ENCODE results near the gene POLD1.

Gene POLD1

GRCh38 chr19:50420808-50421207, 36.7 kb downstream of the POLD1 start:
- TF ChIP-seq CTCF (IDR thresholded peaks at IDR 0.05): no peak
- no peak for DNase-seq (ENCODE audit: low spot score)
- Histone ChIP-seq H3K4me3 (no peak overlapping the region), H3K27ac (no peak overlapping the region)

GRCh38 chr19:50422397-50423278, 38.5 kb downstream of the POLD1 start:
- Histone ChIP-seq H3K27ac (no peak overlapping the region), H3K4me3 (no peak overlapping the region)
- TF ChIP-seq CTCF (IDR thresholded peaks at IDR 0.05): no peak
- DNase-seq (ENCODE audit: low spot score): no peak

GRCh38 chr19:50423279-50424113, 39.3 kb downstream of the POLD1 start:
- no peak overlapping the region for H3K27ac ChIP-seq
- DNase-seq (ENCODE audit: low spot score): no peak
- no peak overlapping the region for H3K4me3 ChIP-seq
- no peak for TF ChIP-seq CTCF (IDR thresholded peaks at IDR 0.05)

- no peak for TF ChIP-seq CTCF (IDR thresholded peaks at IDR 0.05)
- DNase-seq (ENCODE audit: low spot score): no peak
- no peak overlapping the region for H3K27ac ChIP-seq
Measured at GRCh38 chr19:50425581-50425980, 41.4 kb downstream of the POLD1 start.

GRCh38 chr19:50427318-50427925, 43.3 kb downstream of the POLD1 start:
- Histone ChIP-seq H3K4me3 (peak overlapping the region; percentile 55), H3K27ac (peak overlapping the region in 1 of 2 donors; percentile 37)
- no peak for DNase-seq (ENCODE audit: low spot score)
- no peak for TF ChIP-seq CTCF (IDR thresholded peaks at IDR 0.05)

More at GRCh38 chr19:50425581-50425980, 41.4 kb downstream of the POLD1 start:
- no peak overlapping the region for H3K4me3 ChIP-seq

GRCh38 chr19:50427997-50428425, 43.9 kb downstream of the POLD1 start:
- H3K4me3 ChIP-seq: peak overlapping the region; percentile 55
- DNase-seq (ENCODE audit: low spot score): peak; percentile 85
- H3K27ac ChIP-seq: peak overlapping the region in 1 of 2 donors; percentile 37
- no peak for TF ChIP-seq CTCF (IDR thresholded peaks at IDR 0.05)

Measured in coronary artery (tissue), 2 donors.